NCI-H1105 (cell line): ENCODE data around the gene LDOC1.
"Not testable (repeated sequence)": the region's sequence is repeated elsewhere in the genome, so short reads cannot be mapped to it uniquely, and the experiment has no call there.

Experiments
- DNase-seq: peaks from one replicate; lab custom pipeline; 2025; lab: John Stamatoyannopoulos, UW

Gene LDOC1

GRCh38 chrX:141176586-141177451, at the start of gene LDOC1:
TSS of gene LDOC1 (minus strand) at chrX:141177129. CDS start at chrX:141177021, 108 bp downstream.
- peak; percentile 66 for DNase-seq

DNA sequence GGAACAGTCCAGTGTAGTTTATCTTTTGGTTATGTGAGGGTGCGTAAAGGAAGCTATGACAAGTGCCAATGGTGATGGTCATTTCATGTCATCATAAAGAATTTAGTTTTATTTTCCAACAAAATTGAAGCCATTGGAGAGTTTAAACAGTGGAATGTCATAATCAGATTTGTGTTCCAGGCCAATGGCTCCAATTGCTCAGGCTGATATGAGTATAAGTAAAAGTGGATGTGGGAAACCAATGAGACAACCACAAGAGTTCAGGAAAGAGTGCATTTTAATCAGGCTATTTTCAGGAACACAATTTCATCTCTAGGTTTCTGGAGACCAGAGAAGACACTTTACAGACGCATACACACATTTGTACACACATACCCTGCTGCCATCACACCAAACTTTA, 44.7 kb upstream of the LDOC1 start:
- no peak for DNase-seq

GRCh38 chrX:141220342-141221008, 43.5 kb upstream of the LDOC1 start:
- DNase-seq, result no peak

GRCh38 chrX:141214196-141214595, 37.3 kb upstream of the LDOC1 start:
- DNase-seq, result no peak

DNA sequence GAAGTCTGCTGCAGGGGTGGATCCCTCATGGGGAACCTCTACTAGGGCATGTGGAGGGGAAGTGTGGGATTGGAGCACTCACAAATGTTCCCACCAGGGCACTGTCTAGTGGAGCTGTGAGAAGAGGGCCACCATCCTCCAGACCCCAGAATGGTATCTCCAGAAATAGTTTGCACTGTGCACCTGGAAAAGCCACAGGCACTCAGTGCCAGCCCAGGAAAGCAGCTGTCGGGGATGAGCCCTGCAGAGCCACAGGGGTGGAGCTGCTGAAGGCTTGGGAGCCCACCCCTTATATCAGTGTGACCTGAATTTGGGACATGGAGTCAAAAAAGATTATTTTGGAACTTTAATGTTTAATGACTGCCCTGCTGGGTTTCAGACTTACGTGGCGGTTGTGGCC, 25.0 kb upstream of the LDOC1 start:
- no peak for DNase-seq

DNA sequence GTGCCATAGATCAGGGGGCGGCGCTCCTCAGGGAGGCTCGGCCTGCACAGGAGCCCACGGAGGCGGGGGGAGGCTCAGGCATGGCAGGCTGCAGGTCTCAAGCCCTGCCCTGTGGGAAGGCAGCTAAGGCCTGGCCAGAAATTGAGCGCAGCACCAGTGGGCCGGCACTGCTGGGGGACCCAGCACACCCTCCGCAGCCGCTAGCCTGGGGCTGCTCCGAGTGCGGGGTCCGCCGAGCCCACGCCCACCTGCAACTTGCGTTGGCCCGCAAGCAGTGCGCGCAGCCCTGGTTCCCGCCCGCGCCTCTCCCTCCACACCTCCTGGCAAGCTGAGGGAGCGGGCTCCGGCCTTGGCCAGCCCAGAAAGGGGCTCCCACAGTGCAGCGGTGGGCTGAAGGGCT, 11.6 kb upstream of the LDOC1 start:
- not testable (repeated sequence) for DNase-seq

- DNase-seq, result no peak
Measured at GRCh38 chrX:141185366-141185765, 8.4 kb upstream of the LDOC1 start.

- DNase-seq, result no peak
Measured at GRCh38 chrX:141183000-141183399, 6.1 kb upstream of the LDOC1 start.

DNA sequence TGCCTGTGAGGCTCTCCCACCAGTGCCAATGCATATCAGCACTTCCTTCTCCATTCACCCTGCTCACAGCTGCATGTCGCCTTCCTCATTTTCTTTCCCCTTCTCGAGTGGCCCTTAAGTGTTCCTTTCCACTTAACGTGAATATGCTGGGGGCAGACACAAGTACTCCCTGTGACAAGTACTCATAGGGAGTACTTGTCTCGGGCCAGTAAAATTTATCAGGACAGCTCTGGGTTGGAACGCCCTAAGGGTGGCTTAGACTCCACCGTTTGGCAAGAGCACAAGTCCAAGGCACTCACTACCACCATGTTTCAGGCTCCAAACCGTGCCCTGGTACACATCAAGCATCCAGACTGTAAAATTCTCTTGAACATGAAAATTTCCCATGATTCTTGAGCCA, 3.9 kb upstream of the LDOC1 start:
- DNase-seq, result no peak

- DNase-seq, result no peak
Measured at GRCh38 chrX:141175786-141176185, 1.1 kb downstream of the LDOC1 start.

GRCh38 chrX:141164406-141164805, 12.5 kb downstream of the LDOC1 start:
- DNase-seq, result no peak

DNA sequence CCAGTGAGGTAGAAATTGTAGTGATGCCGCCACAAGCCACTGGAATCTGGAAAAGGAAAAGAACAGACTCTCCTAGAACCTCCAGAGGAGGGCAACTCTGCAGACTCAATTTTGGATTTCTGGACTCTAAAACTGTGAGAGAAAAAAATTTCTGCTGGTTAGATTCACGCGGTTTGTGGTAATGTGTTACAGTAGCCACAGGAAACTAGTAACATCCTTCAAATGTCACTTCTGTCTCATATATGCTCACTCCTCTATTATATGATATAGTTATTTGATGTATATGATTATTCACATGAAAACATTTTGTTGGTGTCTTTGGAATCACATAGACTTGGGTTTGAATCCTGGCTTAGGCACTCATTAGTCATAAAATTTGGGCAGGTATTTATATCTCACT, 18.8 kb downstream of the LDOC1 start:
- no peak for DNase-seq

DNA sequence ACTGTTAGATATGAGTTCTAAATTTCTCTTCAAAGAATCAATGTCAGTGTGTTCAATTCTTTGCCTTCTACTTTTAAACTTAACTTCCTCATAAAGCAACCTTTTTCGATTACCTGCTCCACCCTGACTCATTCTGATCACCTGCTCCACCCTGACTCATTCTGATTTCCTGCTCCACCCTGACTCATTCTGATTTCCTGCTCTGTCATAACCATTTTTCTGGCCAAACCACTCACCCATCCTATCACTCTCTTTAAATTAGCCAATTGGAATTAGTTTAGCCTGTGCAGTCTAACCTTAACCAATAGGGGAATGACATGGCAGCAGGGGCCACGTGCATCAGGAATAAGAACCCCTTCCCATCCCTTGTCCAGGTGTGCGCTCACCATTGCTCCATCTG, 21.7 kb downstream of the LDOC1 start:
- not testable (repeated sequence) for DNase-seq

GRCh38 chrX:141142946-141143345, 34.0 kb downstream of the LDOC1 start:
- DNase-seq, result no peak

DNA sequence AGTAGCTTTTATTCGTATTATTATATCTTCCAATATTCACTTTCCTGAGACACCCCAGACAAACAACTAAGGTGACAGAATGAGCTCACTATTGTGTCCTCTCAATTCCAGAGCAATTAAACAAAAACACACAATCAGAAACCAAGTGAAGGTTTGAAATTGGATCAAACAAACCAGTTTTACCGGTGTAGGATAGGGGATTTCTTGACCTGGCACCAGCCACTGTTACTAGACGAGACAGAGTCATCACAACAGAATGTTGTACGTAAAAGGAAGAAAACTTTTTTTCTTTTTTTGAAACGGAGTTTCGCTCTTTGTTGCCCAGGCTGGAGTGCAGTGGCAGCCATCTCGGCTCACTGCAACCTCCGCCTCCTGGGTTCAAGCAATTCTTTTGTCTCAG, 43.7 kb downstream of the LDOC1 start:
- DNase-seq, result no peak

GRCh38 chrX:141127146-141127545, 49.8 kb downstream of the LDOC1 start:
- no peak for DNase-seq
